Fibroblast of skin of abdomen (primary cell): ENCODE results near the gene TAS1R3.
"Not testable (repeated sequence)": the region's sequence is repeated elsewhere in the genome, so short reads cannot be mapped to it uniquely, and the experiment has no call there.

Experiments used
- DNase-seq: peaks from one replicate; pipeline ENCODE4 v3.0.0-alpha.2; 2013

Gene TAS1R3

GRCh38 chr1:1354271-1355247 lies 23.5 kb downstream of the TAS1R3 start:
- DNase-seq: no peak

- peak; percentile 47 for DNase-seq
Observed at GRCh38 chr1:1355416-1355815, 24.3 kb downstream of the TAS1R3 start.

GRCh38 chr1:1356166-1356795 lies 25.2 kb downstream of the TAS1R3 start:
- DNase-seq: no peak

GRCh38 chr1:1356796-1357401 lies 25.8 kb downstream of the TAS1R3 start:
- no peak for DNase-seq

- no peak for DNase-seq
Observed at GRCh38 chr1:1357871-1358432, 26.9 kb downstream of the TAS1R3 start.

DNA sequence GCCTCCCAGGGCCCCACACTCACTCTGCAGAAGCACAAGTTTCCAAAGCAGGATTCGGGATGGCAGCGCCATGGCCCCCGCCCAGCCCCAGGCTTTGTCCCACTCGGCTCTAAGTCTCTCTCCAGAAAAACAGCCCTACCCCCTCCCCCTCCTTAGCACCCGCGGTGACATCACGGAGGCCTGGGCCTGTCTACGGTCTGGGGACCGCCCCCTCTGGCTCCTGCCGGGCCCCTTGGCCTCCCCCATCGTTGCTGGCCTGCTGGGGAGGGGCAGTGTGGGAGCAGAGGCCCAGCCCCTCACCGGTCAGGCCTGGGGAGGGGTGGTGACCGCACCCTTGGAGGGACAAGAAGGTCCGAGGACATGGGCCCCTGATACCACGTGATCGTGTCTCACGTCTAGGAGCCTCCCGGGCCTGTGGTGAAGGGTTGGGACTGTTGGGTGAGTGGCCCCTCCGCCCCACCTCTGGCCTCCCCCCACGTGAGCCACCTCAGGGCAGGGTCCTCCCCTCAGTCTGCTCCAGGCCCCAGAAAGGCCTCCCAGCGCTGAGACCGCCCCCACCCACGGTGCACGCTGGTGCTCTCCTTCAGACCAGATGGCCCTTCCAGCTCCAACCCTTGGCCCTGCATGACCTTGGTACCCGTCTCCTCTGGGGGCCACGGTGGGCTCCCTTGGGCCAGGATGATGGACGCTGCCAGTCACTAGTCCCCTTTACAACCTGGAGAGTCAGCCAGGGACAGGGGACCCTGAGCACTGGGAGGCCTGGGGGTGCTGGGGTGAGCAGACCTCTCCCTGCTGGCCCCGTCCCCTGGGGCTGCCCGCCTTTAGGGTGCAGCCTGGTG lies 27.6 kb downstream of the TAS1R3 start, which contains the start of gene MXRA8:
TSS of gene MXRA8 (minus strand) at position 123 of the 839 bp plus-strand sequence. CDS start at position 72, 51 bp downstream.
- DNase-seq: peak; percentile 92

- DNase-seq: peak; percentile 81
Observed at GRCh38 chr1:1359308-1359663, 28.2 kb downstream of the TAS1R3 start.

GRCh38 chr1:1359664-1360468 lies 28.8 kb downstream of the TAS1R3 start:
- peak; percentile 85 for DNase-seq

DNA sequence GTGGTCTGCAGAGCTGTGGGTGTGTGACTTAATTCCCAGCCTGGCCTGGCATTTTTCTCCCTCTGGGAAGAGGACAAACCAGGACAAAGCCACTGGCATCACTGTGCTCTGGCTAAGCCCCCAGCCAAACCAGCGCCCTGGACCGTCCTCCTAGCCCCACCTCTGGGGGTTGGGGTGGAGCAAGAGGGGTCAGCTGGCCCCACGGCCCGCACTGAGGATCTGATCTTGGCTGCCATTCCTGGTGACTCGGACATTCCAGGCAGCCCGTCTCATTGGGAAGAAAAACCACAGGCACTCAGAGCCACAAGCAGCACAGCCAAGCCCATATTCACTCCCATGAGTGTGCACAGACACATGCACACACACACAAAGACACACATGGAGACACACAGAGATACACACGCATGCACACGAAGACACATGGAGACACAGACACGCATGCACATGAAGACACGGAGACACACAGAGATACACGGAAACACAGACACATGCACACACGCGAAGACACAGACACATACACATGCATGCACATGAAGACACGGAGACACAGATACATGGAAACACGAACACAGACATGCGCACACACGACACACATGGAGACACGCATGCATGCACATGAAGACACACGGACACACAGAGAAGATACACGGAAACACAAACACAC lies 29.6 kb downstream of the TAS1R3 start:
- DNase-seq: peak; percentile 95

GRCh38 chr1:1361233-1361981 lies 30.3 kb downstream of the TAS1R3 start:
- no peak for DNase-seq

- peak; percentile 88 for DNase-seq
Observed at GRCh38 chr1:1361982-1362423, 30.9 kb downstream of the TAS1R3 start.

- no peak for DNase-seq
Observed at GRCh38 chr1:1364266-1364665, 33.2 kb downstream of the TAS1R3 start.

GRCh38 chr1:1365875-1366698 lies 35.0 kb downstream of the TAS1R3 start:
- no peak for DNase-seq

GRCh38 chr1:1366699-1367066 lies 35.6 kb downstream of the TAS1R3 start:
- no peak for DNase-seq

DNA sequence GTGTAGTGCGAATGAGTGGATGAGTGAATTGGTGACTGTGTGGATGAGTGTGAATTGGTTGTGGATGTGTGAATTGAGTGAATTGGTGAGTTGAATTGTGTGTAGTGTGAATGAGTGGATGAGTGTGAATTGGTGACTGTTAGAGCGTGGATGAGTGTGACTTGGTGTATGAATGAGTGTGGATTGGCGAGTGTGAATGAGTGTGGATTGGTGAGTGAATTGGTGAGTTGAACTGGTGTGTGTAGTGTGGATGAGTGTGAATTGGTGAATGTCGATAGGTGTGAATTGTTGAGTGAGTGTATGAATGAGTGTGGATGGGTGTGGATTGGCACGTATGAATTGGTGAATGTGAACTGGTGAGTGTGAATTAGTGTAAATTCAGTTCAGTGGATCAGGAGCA lies 36.2 kb downstream of the TAS1R3 start:
- no peak for DNase-seq

GRCh38 chr1:1370094-1370493 lies 39.0 kb downstream of the TAS1R3 start:
- DNase-seq: not testable (repeated sequence)

DNA sequence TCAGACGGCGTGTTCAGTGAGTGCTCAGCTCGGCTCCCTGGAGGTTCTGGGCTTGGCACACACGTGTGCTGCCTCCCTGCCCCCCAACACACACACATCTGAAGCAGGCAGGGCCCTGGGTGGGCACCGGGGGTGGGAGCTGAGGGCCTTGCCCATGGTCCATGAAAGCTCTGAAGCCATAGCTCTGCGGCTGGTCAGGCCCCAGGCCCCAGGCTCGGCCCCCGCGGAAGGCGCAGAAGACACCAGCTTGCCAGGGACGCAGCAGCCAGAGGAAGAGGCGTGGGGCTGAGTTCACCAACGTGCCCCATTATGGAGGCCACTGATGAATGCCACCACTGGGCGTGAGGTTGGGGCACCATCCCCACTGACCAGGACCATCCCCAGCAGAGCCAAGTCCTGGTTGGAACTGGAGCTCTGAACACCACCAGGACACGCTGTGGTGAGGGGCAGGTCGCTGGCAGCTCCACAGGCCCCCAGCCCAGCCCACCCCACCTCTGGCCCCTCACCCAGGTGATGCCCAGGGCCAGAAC lies 39.8 kb downstream of the TAS1R3 start:
- no peak for DNase-seq

- DNase-seq: no peak
Observed at GRCh38 chr1:1371364-1371745, 40.3 kb downstream of the TAS1R3 start.
